OCI-LY1 (cell line): ENCODE results near the gene MS4A10.

Experiments
- H2AFZ ChIP-seq: fragments of 200-600 bp; sonication (generic), shearing (Covaris generic); 2 replicates; pipeline ENCODE4 v1.6.0; 2014; ENCODE audit warnings: antibody characterized with exemption, mild to moderate bottlenecking, low read length
- H3F3A ChIP-seq: fragments of 200-600 bp; sonication (generic), shearing (Covaris generic); 2 replicates; pipeline ENCODE4 v1.6.0; 2014; ENCODE audit warnings: mild to moderate bottlenecking, antibody characterized with exemption, low read length, moderate library complexity; ENCODE audit not compliant: insufficient read depth
- H3K27ac ChIP-seq: fragments of 200-600 bp; sonication (generic); 2 replicates; pipeline ENCODE4 v1.5.1; 2014; ENCODE audit warnings: low read length, mixed run types, mild to moderate bottlenecking, low read depth; ENCODE audit not compliant: poor library complexity, severe bottlenecking
- H3K27me3 ChIP-seq: fragments of 200-600 bp; sonication (generic); 2 replicates; pipeline ENCODE4 v1.6.0; 2014; ENCODE audit warnings: antibody characterized with exemption, mild to moderate bottlenecking, low read length, moderate library complexity; ENCODE audit not compliant: insufficient read depth
- H3K36me3 ChIP-seq: fragments of 200-600 bp; sonication (generic); 2 replicates; pipeline ENCODE4 v1.6.1; 2014; ENCODE audit warnings: mild to moderate bottlenecking, antibody characterized with exemption, low read length, moderate library complexity, mixed read lengths; ENCODE audit not compliant: insufficient read depth
- H3K4me1 ChIP-seq: fragments of 200-600 bp; sonication (generic); 2 replicates; pipeline ENCODE4 v1.5.1; 2014; ENCODE audit warnings: mild to moderate bottlenecking, low read length, moderate library complexity; ENCODE audit not compliant: insufficient read depth, severe bottlenecking
- H3K4me2 ChIP-seq: fragments of 200-600 bp; sonication (generic), shearing (Covaris generic); 2 replicates; pipeline ENCODE4 v1.6.1; 2014; ENCODE audit warnings: low read length
- H3K4me3 ChIP-seq: fragments of 200-600 bp; sonication (generic); 2 replicates; pipeline ENCODE4 v1.5.1; 2014; ENCODE audit warnings: low read length, low read depth, mild to moderate bottlenecking, mixed read lengths; ENCODE audit not compliant: poor library complexity, severe bottlenecking
- H3K79me2 ChIP-seq: fragments of 200-600 bp; shearing (Covaris generic); 2 replicates; pipeline ENCODE4 v1.6.1; 2016; ENCODE audit warnings: mixed run types, low read length, mixed read lengths; ENCODE audit not compliant: insufficient read depth
- H3K9ac ChIP-seq: fragments of 200-600 bp; sonication (generic), shearing (Covaris generic); 2 replicates; pipeline ENCODE4 v1.6.1; 2014; ENCODE audit warnings: mild to moderate bottlenecking, low read length, mixed read lengths
- H3K9me2 ChIP-seq: fragments of 200-600 bp; sonication (generic), shearing (Covaris generic); 2 replicates; pipeline ENCODE4 v1.6.1; 2014; ENCODE audit warnings: low read depth, mild to moderate bottlenecking, low read length, mixed read lengths
- H3K9me3 ChIP-seq: fragments of 200-600 bp; shearing (Covaris generic); 2 replicates; pipeline ENCODE4 v1.6.1; 2014; ENCODE audit warnings: low read length, mixed read lengths
- H4K20me1 ChIP-seq: fragments of 200-600 bp; sonication (generic), shearing (Covaris generic); 2 replicates; pipeline ENCODE4 v1.6.0; 2016; ENCODE audit warnings: mild to moderate bottlenecking, low read length; ENCODE audit not compliant: insufficient read depth
- CTCF ChIP-seq: fragments of 200-600 bp; sonication (generic), shearing (Covaris generic); IDR thresholded peaks from 2 replicates; pipeline ENCODE4 v1.5.1; 2017; ENCODE audit warnings: mild to moderate bottlenecking, antibody characterized with exemption, low read length, moderate library complexity, mixed read lengths
- EZH2 ChIP-seq: fragments of 200-600 bp; sonication (generic), shearing (Covaris generic); IDR thresholded peaks from 2 replicates; pipeline ENCODE4 v1.8.0; 2017; ENCODE audit warnings: borderline replicate concordance, mixed run types, mild to moderate bottlenecking, antibody characterized with exemption, low read length, moderate library complexity, mixed read lengths

Gene MS4A10

GRCh38 chr11:60762851-60763691 is 22.1 kb upstream of the MS4A10 start:
- H3K9me3 ChIP-seq: no peaks in the 10 kb centered on the region
- H3F3A ChIP-seq: no peaks in the 10 kb centered on the region
- TF ChIP-seq EZH2 (no peak), CTCF (peak; percentile 41)
- no peaks in the 10 kb centered on the region for H3K36me3 ChIP-seq
- H4K20me1 ChIP-seq: no peaks in the 10 kb centered on the region
- no peak overlapping the region for H3K4me2 ChIP-seq
- H2AFZ ChIP-seq: no peak overlapping the region
- no peaks in the 10 kb centered on the region for H3K9me2 ChIP-seq
- no peaks in the 10 kb centered on the region for H3K4me1 ChIP-seq
- no peaks in the 10 kb centered on the region for H3K79me2 ChIP-seq
- H3K27me3 ChIP-seq: peaks cover 11% of the 10 kb centered on the region; the same call in 1 of the 2 replicates
- H3K27ac ChIP-seq: no peak overlapping the region
- H3K4me3 ChIP-seq: no peak overlapping the region
- no peak overlapping the region for H3K9ac ChIP-seq

GRCh38 chr11:60763692-60764369 is 21.3 kb upstream of the MS4A10 start:
- Histone ChIP-seq H3K9ac (no peak overlapping the region), H4K20me1 (no peaks in the 10 kb centered on the region), H3K4me3 (no peak overlapping the region), H3K9me3 (no peaks in the 10 kb centered on the region), H2AFZ (no peak overlapping the region), H3K9me2 (no peaks in the 10 kb centered on the region), H3K79me2 (no peaks in the 10 kb centered on the region), H3K27ac (no peak overlapping the region), H3F3A (no peaks in the 10 kb centered on the region), H3K4me1 (no peaks in the 10 kb centered on the region), H3K27me3 (peaks cover 12% of the 10 kb centered on the region; the same call in 1 of the 2 replicates), H3K36me3 (no peaks in the 10 kb centered on the region), H3K4me2 (no peak overlapping the region)
- TF ChIP-seq EZH2 (no peak), CTCF (peak; percentile 22; the same call in 1 of the 2 replicates)

- TF ChIP-seq CTCF: no peak
- TF ChIP-seq EZH2: no peak
- H3K27me3 ChIP-seq: peaks cover 16% of the 10 kb centered on the region; the same call in 1 of the 2 replicates
- no peaks in the 10 kb centered on the region for H4K20me1 ChIP-seq
- H3K4me2 ChIP-seq: no peak overlapping the region
- no peaks in the 10 kb centered on the region for H3K4me1 ChIP-seq
- H3K9me3 ChIP-seq: no peaks in the 10 kb centered on the region
- no peak overlapping the region for H3K9ac ChIP-seq
- H3K79me2 ChIP-seq: no peaks in the 10 kb centered on the region
- H3F3A ChIP-seq: no peaks in the 10 kb centered on the region
- H3K9me2 ChIP-seq: no peaks in the 10 kb centered on the region
- no peak overlapping the region for H3K4me3 ChIP-seq
- no peak overlapping the region for H3K27ac ChIP-seq
- no peaks in the 10 kb centered on the region for H3K36me3 ChIP-seq
- H2AFZ ChIP-seq: no peak overlapping the region
Observed at GRCh38 chr11:60764879-60765278, 20.3 kb upstream of the MS4A10 start.
